Activated naive CD4-positive, alpha-beta T cell treated with anti-CD3 and anti-CD28 coated beads for 36 hours (primary cell): ENCODE measurements around the gene PTPN1. TPM values are rescaled to one million over a fixed set of nuclear protein-coding genes. Genes with fewer than 3 reads are reported as not detected.
A peak's percentile ranks its signal among the peaks of the same experiment; 100 is the strongest.
"Not testable (repeated sequence)": the region's sequence is repeated elsewhere in the genome, so short reads cannot be mapped to it uniquely, and the experiment has no call there.

ENCODE experiments used
- CTCF ChIA-PET: fragments of 350-600 bp; sonication (Branson Sonifier 250); formaldehyde crosslinking; loops from one replicate; lab custom pipeline; 2021; ENCODE audit warnings: antibody characterized with exemption; lab: Charles Lee
- DNase-seq: peaks from one replicate; pipeline ENCODE4 v3.0.0-alpha.2; 2020
- H3K27ac Mint-ChIP-seq: one replicate; pipeline ENCODE4 v1.8.0; 2021; ENCODE audit warnings: mild to moderate bottlenecking, mixed read lengths
- H3K27me3 Mint-ChIP-seq: one replicate; pipeline ENCODE4 v1.8.0; 2021; ENCODE audit warnings: low read depth, mixed read lengths
- H3K36me3 Mint-ChIP-seq: one replicate; pipeline ENCODE4 v1.8.0; 2021; ENCODE audit warnings: low read depth, mixed read lengths
- H3K4me1 Mint-ChIP-seq: one replicate; pipeline ENCODE4 v1.8.0; 2021; ENCODE audit warnings: low read depth, mixed read lengths
- H3K4me3 Mint-ChIP-seq: one replicate; pipeline ENCODE4 v1.8.0; 2021; ENCODE audit warnings: mild to moderate bottlenecking, moderate library complexity, mixed read lengths
- H3K9me3 Mint-ChIP-seq: one replicate; pipeline ENCODE4 v1.8.0; 2021; ENCODE audit warnings: mixed read lengths
- intact Hi-C: fragments of 100-400 bp; cut with micrococcal nuclease; formaldehyde crosslinking; loops from one replicate; pipeline ENCODE4 v1.15.1; 2023
- total RNA-seq, 2 experiments: library from RNA; stranded (reverse); gene quantifications; one replicate each; pipeline ENCODE4 v1.2.3, GENCODE V29; 2021

Gene PTPN1
- total RNA-seq, 2 experiments from 2014 or later, result 111 to 119 TPM

DNA sequence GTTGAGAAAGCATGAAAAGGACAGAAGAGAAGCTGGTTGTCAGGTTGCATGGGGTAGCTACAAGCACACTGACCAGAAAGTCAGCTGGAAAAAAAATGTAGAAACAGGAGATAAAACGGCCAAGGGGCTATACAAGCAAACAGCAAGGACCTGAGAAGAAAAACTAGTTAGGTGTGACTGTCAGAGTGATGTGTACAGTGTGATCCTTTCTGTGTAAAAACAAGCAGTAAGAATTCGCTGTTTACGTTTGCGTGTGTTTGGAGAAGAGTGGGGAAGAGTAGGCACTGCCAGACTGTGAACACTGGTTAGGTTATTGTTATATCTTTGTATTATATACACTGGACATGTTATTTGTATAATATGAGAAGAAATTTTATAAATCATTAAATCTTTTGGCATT is 28.1 kb downstream of the PTPN1 start:
- Mint-ChIP-seq H3K36me3 (peaks cover 34% of the 10 kb centered on the region), H3K27ac (peak overlapping the region; percentile 6), H3K27me3 (no peaks in the 10 kb centered on the region), H3K4me1 (peaks cover 77% of the 10 kb centered on the region), H3K4me3 (no peak overlapping the region), H3K9me3 (no peaks in the 10 kb centered on the region)
- intact Hi-C loops, result no loop called here
- no peak for DNase-seq
- CTCF ChIA-PET, result interaction anchor here (0.6 to 1.3 kb wide), 4 partner anchors 11 to 54 kb away, joined by 3 to 7 read pairs (median 4); no protein-coding TSS in a partner anchor

DNA sequence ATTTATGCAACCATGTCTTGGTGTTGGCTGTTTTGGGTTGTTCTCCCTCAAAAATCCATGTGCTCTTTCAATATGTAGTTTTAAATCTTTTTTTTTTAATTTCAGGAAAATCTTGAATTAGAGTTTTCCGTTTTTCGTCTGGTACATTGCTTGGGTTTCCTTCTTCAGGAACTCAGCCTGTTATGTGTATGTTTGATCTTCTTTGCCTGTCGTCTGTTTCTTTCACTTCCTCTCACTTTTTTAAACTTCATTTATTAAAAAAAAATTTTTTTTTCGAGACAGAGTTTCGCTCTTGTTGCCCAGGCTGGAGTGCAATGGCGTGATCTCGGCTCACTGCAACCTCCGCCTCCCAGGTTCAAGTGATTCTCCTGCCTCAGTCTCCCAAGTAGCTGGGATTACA is 29.6 kb downstream of the PTPN1 start:
- H3K27ac Mint-ChIP-seq, H3K4me3 Mint-ChIP-seq, CTCF ChIA-PET, H3K27me3 Mint-ChIP-seq, intact Hi-C loops, DNase-seq, H3K9me3 Mint-ChIP-seq: not testable (repeated sequence)
- Mint-ChIP-seq H3K4me1 (peaks cover 80% of the 10 kb centered on the region), H3K36me3 (peaks cover 32% of the 10 kb centered on the region)

DNA sequence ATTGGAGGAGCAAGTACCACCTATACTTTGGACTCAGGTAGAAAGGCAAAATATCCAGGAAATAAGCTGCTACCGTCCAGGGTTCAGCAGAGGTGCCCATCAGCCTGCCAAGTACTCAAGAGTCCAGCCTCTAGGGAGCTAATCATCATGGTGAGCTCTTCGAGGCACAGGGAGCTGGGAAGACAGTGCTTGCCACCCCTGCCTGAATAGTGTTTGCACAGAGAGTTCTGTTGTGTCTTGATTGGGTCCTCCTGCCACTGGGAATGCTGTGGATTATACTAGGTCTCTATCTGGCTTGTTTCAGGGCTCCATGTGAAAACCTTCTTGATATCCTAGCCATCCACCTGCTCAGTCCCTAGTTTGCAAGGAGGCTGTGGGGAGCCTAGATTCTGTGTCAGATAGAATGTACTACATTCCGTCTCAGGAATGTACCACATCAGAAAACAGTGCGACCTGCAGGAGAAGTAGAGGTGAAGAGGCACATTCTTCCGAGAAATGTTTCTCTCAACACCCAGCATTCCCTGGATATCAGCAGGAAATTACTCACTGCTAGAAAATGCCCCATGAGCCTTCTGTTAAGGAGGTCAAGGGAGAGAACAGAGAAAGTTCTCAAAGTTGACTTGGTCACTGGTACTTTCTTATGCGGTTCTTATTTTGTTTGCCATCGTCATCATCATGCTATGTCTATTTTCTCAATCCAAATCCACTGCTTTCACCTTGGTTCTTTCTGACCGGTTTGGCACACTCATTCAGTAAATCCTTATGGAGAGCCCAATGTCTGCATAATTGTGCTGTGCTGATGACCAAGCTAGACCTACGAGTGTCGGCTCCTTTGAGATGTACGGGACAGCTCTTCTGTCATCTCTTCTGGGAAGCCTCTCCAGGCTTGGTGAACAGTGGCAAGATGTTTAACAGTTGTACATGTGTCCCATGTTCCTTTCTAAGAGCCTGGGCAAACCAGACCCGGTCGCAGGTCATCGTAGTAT is 30.7 kb downstream of the PTPN1 start:
- intact Hi-C loops, result no loop called here
- Mint-ChIP-seq H3K9me3 (no peaks in the 10 kb centered on the region), H3K4me3 (no peak overlapping the region), H3K27ac (peak overlapping the region; percentile 61), H3K27me3 (no peaks in the 10 kb centered on the region), H3K36me3 (peaks cover 30% of the 10 kb centered on the region), H3K4me1 (peaks cover 79% of the 10 kb centered on the region)
- no peak for DNase-seq
- CTCF ChIA-PET, result interaction anchor here (2.0 kb wide), 1 partner anchor 10 kb away, joined by 4 read pairs; no protein-coding TSS in a partner anchor

DNA sequence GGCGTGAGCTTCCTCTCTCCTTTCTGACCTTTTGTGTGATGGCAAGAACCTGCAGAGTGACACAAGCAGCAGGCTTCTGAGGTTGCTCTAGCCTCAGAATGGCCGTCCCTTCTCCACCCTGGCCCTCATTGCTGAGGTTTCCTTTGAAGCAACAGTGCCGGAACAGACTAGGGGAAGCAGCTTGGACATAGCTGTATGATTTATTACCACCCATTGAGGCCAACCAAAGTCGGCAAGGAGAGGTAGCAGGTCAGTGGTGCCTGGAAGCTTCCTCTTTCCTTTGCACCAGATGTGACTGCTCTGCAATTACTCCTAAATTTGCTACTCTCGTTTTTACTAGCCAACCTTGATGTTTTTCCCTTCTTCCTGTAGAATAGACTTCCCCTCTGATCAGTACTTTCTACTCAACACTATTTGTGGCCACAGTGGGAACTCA is 31.4 kb downstream of the PTPN1 start:
- Mint-ChIP-seq H3K27me3 (no peaks in the 10 kb centered on the region), H3K36me3 (peaks cover 35% of the 10 kb centered on the region), H3K4me1 (peaks cover 82% of the 10 kb centered on the region), H3K4me3 (no peak overlapping the region), H3K9me3 (no peaks in the 10 kb centered on the region), H3K27ac (peak overlapping the region; percentile 61)
- DNase-seq, result no peak
- intact Hi-C loops, result loop anchor here (1.0 kb wide), 1 partner anchor 13 kb away; no protein-coding TSS in a partner anchor
- CTCF ChIA-PET, result interaction anchor here (0.5 to 2.0 kb wide), 2 partner anchors 9 to 72 kb away, joined by 4 read pairs; no protein-coding TSS in a partner anchor

DNA sequence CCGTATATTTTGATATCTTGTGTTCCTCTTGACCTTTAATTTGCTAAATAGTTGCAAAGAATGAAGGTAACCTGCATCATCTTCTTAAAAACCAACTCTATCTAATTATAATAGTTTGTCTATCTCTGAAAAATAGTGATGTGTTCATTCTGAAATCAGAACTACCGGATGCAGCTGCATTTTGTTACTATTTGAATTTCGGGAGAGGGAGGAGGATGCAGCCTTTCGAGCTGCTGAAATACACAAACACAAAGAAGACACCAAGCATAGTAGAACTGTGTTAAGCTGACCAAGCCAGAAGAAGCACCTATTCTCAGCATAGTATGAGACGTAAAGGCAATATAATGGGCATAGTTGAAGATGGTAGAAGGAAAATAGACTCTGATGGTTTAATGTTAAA is 33.1 kb downstream of the PTPN1 start:
- peaks cover 44% of the 10 kb centered on the region for H3K36me3 Mint-ChIP-seq
- no peaks in the 10 kb centered on the region for H3K27me3 Mint-ChIP-seq
- no peak overlapping the region for H3K27ac Mint-ChIP-seq
- intact Hi-C loops, result no loop called here
- H3K4me3 Mint-ChIP-seq, result no peak overlapping the region
- CTCF ChIA-PET, result interaction anchor here (0.7 to 1.2 kb wide), 2 partner anchors 8 to 26 kb away, joined by 3 read pairs; no protein-coding TSS in a partner anchor
- DNase-seq, result no peak
- H3K9me3 Mint-ChIP-seq, result no peaks in the 10 kb centered on the region
- peaks cover 86% of the 10 kb centered on the region for H3K4me1 Mint-ChIP-seq

DNA sequence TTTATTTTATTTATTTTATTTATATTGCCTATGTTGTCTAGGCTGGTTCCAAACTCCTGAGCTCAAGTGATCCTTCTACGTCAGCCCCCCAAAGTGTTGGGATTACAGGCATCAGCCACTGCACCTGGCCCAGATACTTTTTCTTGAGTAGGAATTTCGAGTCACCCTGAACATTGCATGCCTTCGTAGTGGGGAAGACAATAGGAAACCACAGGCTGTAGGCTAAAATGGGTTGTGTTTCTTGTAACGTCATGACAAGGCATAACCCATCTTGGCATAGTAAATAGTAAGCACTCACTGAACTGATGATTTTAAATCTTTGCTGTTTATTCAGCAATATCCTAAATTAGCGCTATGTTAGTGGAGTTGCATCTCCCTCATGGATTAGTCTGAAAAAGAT is 34.9 kb downstream of the PTPN1 start:
- peaks cover 86% of the 10 kb centered on the region for H3K4me1 Mint-ChIP-seq
- no peak for DNase-seq
- peak overlapping the region; percentile 94 for H3K27ac Mint-ChIP-seq
- H3K4me3 Mint-ChIP-seq, result no peak overlapping the region
- intact Hi-C loops, result no loop called here
- peaks cover 51% of the 10 kb centered on the region for H3K36me3 Mint-ChIP-seq
- CTCF ChIA-PET, result interaction anchor here (1.1 to 2.0 kb wide), 3 partner anchors 16 to 29 kb away, joined by 3 to 7 read pairs (median 7); no protein-coding TSS in a partner anchor
- no peaks in the 10 kb centered on the region for H3K27me3 Mint-ChIP-seq
- H3K9me3 Mint-ChIP-seq, result no peaks in the 10 kb centered on the region

DNA sequence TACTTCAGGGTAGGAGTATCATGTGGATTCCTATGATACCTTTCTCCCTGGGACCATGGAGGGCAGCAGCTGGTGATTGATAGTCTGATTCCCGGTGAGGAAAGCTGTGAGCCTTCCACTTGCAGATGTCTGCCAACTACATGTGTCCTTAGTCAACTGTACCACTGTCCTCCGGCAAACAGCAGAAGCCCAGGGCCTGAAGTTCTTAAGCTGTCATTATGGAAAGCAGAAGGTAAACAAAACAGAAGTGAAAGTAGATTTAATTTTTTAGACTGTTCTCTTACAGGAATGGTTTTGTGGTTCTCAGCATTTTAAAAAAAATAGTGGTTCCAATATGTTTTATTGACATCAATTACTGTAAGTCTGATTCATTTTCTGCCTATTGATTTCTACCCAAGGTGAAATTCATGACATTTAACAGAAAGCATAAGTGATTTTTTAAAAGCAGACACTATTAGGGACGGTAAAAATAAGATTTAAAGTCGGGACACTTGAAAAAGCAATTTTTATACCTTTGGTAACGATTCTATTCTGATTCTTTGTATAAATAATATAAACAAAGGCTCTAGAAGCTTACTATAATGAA is 36.6 kb downstream of the PTPN1 start:
- intact Hi-C loops, result loop anchor here (1.0 to 2.0 kb wide), 5 partner anchors 14 to 36 kb away; partner anchors contain the start of gene PTPN1
- H3K36me3 Mint-ChIP-seq, result peaks cover 38% of the 10 kb centered on the region
- H3K9me3 Mint-ChIP-seq, result no peaks in the 10 kb centered on the region
- H3K4me1 Mint-ChIP-seq, result peaks cover 70% of the 10 kb centered on the region
- H3K4me3 Mint-ChIP-seq, result peak overlapping the region; percentile 64
- H3K27ac Mint-ChIP-seq, result peak overlapping the region; percentile 94
- no peaks in the 10 kb centered on the region for H3K27me3 Mint-ChIP-seq
- CTCF ChIA-PET, result interaction anchor here (1.1 to 2.3 kb wide), 4 partner anchors 15 to 216 kb away, joined by 5 to 7 read pairs (median 6); no protein-coding TSS in a partner anchor
- DNase-seq, result peak; percentile 63

DNA sequence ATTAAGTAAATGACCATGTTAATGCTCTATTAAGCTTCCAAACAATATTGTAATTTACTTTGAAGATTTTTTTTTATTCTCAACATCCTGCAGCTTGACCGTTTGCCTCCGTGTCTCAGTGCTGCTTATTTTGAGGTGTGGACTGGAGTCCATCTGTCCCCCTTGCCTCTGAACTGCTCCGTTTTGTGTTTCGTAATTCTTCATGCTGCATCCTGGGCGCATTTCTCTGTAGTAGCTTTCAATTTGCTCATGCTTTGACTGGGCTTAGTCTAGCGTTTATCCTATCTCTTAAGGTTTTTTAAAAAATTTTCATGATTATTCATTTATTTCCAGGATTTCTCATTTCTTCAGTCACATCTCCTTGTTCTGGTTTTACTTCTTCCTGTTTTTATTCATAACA is 37.8 kb downstream of the PTPN1 start:
- CTCF ChIA-PET, result interaction anchor here (1.1 to 2.3 kb wide), 7 partner anchors 13 to 217 kb away, joined by 5 to 7 read pairs (median 5); no protein-coding TSS in a partner anchor
- Mint-ChIP-seq H3K4me3 (peak overlapping the region; percentile 47), H3K4me1 (peaks cover 59% of the 10 kb centered on the region)

DNA sequence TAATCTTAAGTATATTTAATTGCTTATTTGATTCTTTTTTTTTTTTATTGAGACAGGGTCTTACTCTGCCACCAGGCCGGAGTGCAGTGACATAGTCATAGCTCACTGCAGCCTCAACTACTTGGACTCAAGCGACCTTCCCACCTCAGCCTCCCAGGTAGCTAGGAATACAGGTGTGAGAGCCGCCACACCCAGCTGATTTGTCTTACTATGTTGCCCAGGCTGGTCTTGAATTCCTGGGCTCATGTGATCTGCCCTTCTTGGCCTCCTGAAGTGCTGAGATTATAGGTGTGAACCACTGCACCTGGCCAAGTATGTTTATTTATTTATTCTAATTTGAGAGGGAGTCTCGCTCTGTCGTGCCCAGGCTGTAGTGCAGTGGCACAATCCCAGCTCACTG is 38.2 kb downstream of the PTPN1 start:
- Mint-ChIP-seq H3K9me3 (no peaks in the 10 kb centered on the region), H3K27me3 (no peaks in the 10 kb centered on the region), H3K4me3 (no peak overlapping the region), H3K36me3 (peaks cover 38% of the 10 kb centered on the region), H3K27ac (peak overlapping the region; percentile 94), H3K4me1 (peaks cover 55% of the 10 kb centered on the region)
- no peak for DNase-seq
- CTCF ChIA-PET, result interaction anchor here (1.6 to 2.3 kb wide), 5 partner anchors 13 to 33 kb away, joined by 5 to 7 read pairs (median 5); no protein-coding TSS in a partner anchor
- intact Hi-C loops, result no loop called here

More for the DNA sequence above, 37.8 kb downstream of the PTPN1 start:
- no peaks in the 10 kb centered on the region for H3K9me3 Mint-ChIP-seq
- intact Hi-C loops, result loop anchor here (2.0 kb wide), 1 partner anchor 37 kb away; the partner anchor contains the start of gene PTPN1
- peak overlapping the region; percentile 94 for H3K27ac Mint-ChIP-seq
- H3K36me3 Mint-ChIP-seq, result peaks cover 38% of the 10 kb centered on the region
- DNase-seq, result no peak
- no peaks in the 10 kb centered on the region for H3K27me3 Mint-ChIP-seq

DNA sequence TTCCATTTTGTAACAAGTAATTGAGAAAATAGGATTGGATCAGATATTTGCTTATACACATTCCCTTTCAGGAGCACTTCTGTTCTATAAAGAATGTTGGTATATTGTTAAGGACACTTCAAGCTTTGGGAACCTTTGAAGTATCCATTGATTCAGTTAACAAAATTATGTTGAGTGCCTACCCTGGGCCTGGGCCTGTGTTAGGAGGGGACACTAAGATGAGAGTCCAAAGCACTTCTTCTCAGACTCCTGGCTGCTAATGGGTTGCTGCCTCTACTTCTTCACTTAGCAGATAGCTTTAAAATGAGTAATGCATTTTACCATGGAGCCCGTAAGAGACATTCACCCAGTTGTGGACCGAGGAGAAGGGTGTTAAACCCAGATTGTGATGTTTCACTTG is 40.3 kb downstream of the PTPN1 start:
- Mint-ChIP-seq H3K27ac (no peak overlapping the region), H3K4me3 (no peak overlapping the region), H3K9me3 (no peaks in the 10 kb centered on the region), H3K36me3 (peaks cover 35% of the 10 kb centered on the region), H3K4me1 (peaks cover 39% of the 10 kb centered on the region), H3K27me3 (no peaks in the 10 kb centered on the region)
- intact Hi-C loops, result loop anchor here (2.0 kb wide), 1 partner anchor 58 kb away; no protein-coding TSS in a partner anchor
- no peak for DNase-seq
- CTCF ChIA-PET, result interaction anchor here (0.6 to 1.8 kb wide), 10 partner anchors 8 to 72 kb away, joined by 3 to 12 read pairs (median 4); no protein-coding TSS in a partner anchor

DNA sequence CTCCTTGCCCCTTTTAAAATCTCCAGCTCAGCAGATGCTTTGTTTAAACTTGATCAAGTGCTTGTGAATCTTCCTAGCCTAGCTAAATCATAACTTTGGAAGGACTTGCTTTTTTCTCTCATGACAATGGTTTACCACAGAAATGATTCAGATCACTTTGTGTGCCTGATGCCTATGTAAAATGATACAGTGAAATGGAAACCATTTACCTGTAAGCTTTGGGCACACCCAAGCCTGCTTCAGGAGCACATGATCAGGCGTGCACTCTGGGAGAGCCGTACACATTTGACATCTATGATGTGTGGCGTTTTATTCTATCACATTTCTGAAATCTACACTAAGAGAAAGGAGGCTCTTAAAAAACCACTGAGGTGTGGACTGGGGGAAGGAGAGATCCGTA is 41.1 kb downstream of the PTPN1 start:
- Mint-ChIP-seq H3K4me3 (peak overlapping the region; percentile 25), H3K27ac (no peak overlapping the region), H3K4me1 (peaks cover 39% of the 10 kb centered on the region)

More for the DNA sequence above, 41.1 kb downstream of the PTPN1 start:
- Mint-ChIP-seq H3K9me3 (no peaks in the 10 kb centered on the region), H3K36me3 (peaks cover 37% of the 10 kb centered on the region), H3K27me3 (no peaks in the 10 kb centered on the region)
- DNase-seq, result peak; percentile 64
- CTCF ChIA-PET, result interaction anchor here (0.8 to 1.8 kb wide), 10 partner anchors 8 to 73 kb away, joined by 3 to 12 read pairs (median 4); no protein-coding TSS in a partner anchor
- intact Hi-C loops, result loop anchor here (1.0 to 2.0 kb wide), 4 partner anchors 10 to 58 kb away; no protein-coding TSS in a partner anchor
